Measurements from ENCODE around the gene SFTPB.

GRCh38 chr2:85611705-85612587 lies 56.1 kb downstream of the SFTPB start, which contains the start of gene C2orf68:
- TF ChIP-seq CTCF (tag by site-specific recombination; IDR thresholded peaks at IDR 0.05), result no peak
- TF ChIP-seq ZNF391 (tag by site-specific recombination; IDR thresholded peaks at IDR 0.05; ENCODE audit: borderline replicate concordance, low read depth), result 0 out of 2 replicates have a peak, but pooled peaks have one; percentile 26
- TF ChIP-seq ZSCAN23 (tag by site-specific recombination; IDR thresholded peaks at IDR 0.05), result no peak
- TF ChIP-seq ZNF202 (tag by site-specific recombination; IDR thresholded peaks at IDR 0.05; ENCODE audit: borderline replicate concordance), result no peak
- no peak for TF ChIP-seq ZBTB10 (tag by site-specific recombination; IDR thresholded peaks at IDR 0.05)
- no peak for TF ChIP-seq ZNF174 (tag by site-specific recombination; IDR thresholded peaks at IDR 0.05)
- TF ChIP-seq ZNF114 (tag by site-specific recombination; IDR thresholded peaks at IDR 0.05), result no peak
- TF ChIP-seq ZNF223 (tag by site-specific recombination; IDR thresholded peaks at IDR 0.05), result no peak
- TF ChIP-seq ZBTB21 (tag by site-specific recombination; IDR thresholded peaks at IDR 0.05), result no peak
- TF ChIP-seq SCRT1 (tag by site-specific recombination; IDR thresholded peaks at IDR 0.05; ENCODE audit: borderline replicate concordance), result no peak
- no peak for TF ChIP-seq ZBTB8A (tag by site-specific recombination; IDR thresholded peaks at IDR 0.05)
